Measurements from ENCODE around the gene F10.
"Not testable (repeated sequence)": the region's sequence is repeated elsewhere in the genome, so short reads cannot be mapped to it uniquely, and the experiment has no call there.

Gene F10

DNA sequence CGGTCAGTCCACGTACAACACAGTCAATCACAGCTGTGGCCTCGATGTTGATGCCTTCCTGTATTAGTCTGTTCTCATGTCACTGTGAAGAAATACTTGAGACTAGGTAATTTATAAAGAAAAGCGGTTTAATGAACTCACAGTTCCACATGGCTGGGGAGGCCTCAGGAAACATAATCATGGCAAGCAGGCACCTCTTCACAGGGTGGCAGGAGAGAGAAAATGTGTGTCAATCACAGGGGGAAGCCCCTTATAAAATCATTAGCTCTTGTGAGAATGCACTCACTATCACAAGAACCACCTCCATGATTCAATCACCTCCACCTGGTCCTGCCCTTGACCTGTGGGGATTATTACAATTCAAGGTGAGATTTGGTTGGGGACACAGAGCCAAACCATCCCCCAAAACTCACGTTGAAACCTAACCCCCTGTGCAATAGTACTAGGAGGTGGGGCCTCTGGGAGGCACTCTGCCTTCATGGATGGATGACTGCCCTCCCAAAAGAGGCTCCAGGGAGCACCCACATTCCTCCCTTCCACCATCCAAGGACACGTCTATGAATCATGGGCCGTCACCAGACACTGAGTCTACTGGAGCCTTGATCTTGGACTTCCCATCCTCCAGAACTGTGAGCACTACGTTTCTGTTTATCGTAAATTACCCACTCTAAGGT lies 33.5 kb downstream of the F10 start:
- DNase-seq, result no peak

DNA sequence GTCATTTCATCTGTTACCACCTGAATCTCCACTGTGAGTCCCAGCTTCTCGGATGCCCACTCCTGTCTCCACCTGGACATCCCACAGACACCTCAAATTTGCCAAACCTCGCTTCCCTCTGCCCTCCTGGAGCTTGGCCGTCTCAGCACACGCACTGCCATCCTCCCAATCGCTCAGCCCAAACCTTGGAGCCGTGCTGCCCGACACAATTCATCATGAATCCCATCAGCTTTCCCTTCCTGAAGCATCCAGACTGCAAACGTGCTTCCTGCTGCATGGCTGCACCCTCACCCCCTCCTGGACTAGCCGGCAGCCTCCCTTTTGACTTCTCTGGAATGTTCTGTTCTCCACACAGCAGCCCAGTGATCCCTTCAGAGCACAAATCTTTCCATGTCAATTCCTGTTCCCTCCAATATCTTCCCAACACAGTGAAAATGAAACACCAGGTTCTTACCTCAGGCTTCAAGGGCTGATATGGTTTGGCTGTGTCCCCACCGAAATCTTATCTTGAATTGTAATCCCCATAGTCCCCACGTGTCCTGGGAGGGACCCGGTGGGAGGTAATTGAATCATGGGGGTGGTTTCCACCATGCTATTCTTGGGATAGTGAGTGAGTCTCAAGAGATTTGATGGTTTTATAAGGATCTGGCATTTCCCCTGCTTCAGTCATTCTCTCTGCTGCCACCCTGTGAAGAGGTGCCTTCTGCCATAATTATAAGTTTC lies 34.8 kb downstream of the F10 start:
- DNase-seq, result no peak

DNA sequence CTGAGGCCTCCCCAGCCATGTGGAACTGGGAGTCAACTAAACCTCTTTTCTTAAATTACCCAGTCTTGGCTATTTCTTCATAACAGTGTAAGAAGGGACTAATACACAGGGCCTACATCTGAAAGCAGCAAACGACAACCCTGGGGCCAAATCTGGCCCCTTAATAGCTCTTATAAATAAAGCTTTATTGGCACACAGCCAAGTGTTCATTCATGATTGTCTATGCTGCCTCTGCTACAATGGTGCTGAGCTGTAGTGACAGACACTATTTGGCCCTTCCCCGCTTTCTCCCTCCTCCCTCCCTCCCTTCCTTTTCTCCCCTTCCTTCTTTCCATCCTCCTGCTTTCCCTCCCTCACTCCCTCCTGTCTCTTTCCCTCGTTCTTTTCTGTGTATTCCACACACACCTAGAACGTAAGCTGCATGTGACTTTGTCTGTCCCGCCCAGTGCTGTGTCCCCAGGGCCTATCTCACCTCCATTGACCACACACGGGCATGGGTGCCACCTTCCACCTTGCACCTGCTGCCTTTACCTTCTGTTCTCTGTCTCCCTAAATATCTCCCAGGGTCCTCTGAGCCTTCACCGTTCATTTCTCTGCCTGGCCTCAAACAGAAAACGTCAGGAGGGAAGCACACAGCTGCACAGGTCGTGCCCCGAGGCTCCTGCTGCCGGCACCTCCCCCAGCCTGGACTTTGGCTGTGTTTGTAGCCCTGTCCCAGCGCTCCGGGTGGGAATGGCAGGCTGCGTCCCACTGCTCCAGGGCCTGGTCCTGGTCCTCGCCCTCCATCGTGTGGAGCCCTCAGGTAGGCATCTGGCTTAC lies 35.5 kb downstream of the F10 start, which contains the start of gene PROZ:
TSS of gene PROZ (plus strand) at position 720 of the 819 bp plus-strand sequence. CDS start at position 733, 13 bp downstream.
- no peak for DNase-seq

DNA sequence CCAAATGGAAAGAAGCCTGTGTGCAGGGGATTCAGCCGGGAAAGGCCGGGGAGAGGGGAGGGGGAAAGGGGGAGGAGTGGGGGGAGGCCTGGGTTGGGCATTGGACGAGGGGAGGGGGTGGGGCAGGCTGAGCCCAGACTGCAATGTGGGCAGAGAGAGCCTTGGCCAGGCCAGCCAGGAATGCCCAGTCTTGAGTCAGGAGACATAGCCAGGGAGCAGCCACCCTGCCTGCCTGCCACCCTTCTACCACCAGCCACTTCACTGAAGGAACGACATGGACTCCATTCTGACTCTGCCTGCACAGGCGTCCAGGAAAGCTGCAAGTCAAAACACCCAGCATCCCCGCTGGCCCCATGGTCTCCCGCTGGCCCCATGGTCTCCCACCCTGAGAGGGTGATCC lies 36.3 kb downstream of the F10 start:
- DNase-seq, result no peak

DNA sequence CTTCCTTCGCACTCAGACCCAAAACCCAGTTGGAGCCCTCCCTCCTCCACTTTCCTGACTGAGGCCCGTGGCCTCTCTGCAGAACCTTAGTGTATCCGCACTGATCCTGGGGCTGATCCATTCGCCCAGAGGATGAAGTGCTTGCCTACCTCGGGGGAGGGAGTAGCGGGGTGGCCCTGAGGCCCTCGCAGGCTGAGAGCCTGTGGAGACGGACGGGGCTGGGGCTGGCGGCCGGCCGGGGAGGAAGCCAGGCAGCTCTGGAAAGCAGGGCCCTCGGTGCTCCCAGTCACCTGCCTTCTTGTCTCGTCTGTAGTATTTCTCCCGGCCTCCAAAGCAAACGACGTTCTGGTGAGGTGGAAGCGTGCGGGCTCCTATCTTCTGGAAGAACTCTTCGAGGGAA lies 37.1 kb downstream of the F10 start:
- no peak for DNase-seq

DNA sequence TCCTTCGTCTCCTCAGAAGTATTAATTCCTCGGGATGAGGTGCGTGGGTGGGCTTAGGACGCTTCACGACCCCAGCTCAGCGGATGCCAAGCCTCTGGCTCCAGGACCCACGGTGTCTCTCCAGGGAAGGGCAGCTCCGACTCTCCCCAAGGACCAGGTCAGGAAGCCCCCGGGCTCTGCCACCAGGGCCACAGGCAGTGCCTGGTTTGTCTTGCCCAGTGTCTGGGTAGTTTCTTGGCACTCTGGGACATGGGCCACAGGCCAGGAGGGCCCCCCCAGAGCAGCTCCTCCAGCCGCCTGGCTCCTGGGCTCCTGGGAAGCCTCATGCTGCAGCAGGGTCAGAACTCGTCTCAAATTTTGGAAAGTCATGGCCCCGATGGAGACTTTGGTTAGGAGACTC lies 38.4 kb downstream of the F10 start:
- no peak for DNase-seq

DNA sequence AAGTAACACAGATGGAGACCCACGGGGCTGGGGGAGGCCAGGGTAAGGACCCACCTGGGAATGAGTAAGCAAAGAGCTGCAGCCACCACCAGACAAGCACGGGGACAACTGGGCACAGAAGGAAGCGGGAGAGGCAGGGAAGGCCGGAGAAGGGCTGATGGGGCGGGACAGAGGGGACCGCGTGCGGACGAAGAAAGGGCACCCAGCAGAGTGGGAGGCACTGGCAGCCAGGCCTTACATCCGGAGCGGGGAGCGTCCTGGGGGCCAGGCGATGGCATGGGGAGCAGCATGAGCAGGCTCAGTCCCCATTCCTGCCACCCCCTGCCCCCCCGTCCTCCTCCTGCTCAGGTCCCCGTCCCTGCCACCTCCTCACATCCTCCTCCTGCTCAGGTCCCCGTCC lies 38.8 kb downstream of the F10 start:
- DNase-seq, result peak; percentile 15

DNA sequence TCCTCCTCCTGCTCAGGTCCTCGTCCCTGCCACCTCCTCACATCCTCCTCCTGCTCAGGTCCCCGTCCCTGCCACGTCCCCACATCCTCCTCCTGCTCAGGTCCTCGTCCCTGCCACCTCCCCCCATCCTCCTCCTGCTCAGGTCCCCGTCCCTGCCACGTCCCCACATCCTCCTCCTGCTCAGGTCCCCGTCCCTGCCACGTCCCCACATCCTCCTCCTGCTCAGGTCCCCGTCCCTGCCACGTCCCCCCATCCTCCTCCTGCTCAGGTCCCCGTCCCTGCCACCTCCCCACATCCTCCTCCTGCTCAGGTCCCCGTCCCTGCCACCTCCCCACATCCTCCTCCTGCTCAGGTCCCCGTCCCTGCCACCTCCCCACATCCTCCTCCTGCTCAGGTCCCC lies 39.4 kb downstream of the F10 start:
- not testable (repeated sequence) for DNase-seq

DNA sequence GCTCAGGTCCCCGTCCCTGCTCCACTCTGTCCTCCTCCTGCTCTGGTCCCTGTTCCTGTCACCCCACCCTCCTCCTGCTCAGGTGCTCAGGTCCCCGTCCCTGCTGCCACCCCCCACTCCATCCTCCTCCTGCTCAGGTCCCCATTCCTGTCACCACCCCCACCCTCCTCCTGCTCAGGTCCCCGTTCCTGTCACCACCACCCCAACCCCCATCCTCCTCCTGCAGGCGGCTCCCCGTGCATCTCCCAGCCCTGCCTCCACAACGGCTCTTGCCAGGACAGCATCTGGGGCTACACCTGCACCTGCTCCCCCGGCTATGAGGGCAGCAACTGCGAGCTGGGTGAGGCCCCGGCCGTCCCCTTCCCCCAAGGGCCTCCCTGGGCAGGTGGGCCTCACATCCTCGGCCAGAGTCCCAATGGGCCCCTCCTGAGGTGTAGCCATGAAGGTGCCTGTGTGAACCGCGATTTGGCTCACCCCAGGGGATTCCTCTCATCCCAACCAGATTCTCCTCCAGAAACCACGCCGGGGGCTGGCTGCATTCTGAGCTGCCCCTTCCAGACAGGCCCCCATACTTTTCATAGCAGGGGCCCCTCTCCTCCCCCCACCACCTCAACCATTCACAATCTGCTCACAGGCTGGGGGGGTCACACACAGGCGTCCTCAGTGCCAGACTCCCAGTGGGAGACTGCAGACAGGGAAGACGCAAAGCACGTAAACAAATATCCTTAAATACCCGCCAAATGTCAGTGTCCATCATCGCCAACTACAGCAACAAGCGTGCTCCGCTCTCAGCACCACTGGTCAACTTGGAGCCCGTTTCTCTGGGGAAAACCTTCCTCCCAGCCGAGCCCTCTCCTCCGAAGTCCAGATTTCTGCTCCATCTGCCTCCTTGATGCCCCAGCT lies 40.4 kb downstream of the F10 start:
- peak; percentile 12 for DNase-seq

DNA sequence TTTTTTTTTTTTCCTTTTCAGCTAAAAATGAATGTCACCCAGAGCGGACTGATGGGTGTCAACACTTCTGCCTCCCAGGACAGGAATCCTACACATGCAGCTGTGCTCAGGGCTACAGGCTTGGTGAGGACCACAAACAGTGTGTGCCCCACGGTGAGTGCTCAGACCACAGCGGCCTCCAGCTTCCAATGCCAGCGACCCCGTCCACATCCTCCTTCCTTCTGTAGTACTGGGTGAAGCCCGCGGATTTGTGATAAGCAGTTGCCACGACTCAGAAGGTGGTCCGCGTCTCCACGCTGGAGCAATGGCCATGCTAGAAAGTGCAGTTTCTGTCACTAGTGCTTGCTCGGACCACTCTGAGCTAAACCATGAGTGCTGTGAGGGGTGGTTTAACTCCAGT lies 41.9 kb downstream of the F10 start:
- DNase-seq, result no peak

DNA sequence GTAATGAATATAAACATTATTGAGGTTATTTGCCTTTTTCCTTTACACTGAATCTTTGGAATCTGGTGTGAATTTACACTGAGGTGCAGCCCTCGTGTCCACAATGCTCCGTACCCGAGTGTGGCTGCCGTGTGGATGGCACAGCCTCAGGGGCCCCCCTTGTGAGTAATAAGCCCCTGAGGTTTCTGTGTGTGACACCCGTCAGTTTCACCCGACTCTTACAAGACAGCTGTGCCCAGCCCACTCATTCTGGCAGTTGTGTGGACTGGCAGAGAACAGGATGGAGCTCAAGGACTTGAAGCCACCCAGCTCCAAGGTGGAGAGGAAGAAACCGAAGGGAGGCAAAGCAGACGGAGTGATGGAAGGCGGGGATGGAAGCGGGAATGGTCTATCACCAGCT lies 43.7 kb downstream of the F10 start:
- no peak for DNase-seq

DNA sequence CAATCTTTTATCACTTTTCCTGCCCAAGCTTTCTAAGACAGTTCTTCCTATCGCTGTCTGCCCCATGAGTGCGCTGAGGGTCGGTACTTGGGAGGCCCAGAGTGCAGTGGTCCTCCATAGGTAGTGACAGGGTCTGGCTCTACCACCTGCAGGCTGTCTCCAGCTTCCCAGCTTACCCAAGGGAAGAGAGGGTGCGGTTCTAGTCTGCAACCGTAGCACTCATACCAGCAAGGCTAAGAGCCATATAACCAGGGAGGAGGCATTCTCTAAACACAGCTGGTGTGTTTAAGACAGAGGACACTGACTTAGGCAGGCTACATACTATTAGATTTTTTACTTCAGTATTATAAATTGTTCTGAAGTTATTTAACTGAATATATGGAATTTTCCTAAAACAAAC lies 44.1 kb downstream of the F10 start:
- DNase-seq, result no peak

DNA sequence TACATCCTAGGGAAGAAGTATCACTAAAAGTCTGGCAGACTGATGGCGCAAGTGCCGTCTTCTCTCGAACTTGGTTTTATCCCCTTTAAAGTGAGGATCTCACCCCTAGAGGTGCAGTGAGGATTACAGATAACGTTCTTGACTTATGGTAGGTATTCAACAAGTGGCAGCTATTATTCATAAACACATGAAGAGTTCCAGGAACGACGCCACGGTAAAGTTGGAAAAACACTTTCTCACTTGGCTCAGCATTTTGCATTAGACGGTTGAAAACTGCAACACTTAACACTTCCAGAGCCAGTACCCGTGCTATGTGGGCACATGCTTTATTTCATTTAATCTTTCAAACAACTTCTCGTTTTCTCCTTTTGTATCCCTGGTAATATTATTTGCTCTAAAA lies 44.6 kb downstream of the F10 start:
- DNase-seq, result no peak

DNA sequence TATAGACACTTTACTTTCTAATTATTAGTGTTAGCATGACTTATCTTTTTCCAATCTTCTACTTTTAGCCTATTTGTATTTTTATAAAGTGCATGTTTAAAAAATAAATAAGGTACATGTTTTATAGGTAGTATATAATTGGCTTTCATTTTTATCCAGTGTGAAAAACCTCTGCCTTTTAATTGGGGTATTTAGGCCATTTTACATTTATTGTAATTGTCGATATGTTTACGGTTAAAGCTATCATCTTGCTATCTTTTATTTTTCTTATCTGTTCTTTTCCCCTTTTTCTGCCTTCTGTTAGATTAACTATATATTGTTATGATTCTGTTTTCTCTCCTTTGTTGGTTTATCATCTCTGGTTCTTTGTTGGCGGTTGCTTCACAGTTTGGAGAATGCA lies 45.0 kb downstream of the F10 start:
- no peak for DNase-seq

DNA sequence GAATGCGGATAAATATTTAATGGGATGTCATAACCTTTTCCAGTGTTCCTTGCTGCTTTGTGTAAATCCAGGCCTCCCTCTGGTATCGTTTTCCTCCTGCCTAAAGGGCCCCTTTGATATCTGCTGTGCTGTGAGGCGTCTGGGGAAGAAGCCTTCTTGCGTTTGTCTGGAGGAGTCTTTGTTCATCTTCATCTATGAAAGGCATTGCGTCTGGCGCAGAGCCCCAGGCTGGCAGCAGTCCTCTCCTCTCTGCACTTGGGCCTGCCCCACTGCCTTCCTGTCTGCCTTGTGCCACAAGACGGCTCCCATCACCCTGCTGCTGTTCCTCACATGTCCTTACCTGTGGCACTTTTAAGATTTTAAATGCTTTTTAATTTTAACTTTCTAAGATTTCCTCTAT lies 45.6 kb downstream of the F10 start:
- no peak for DNase-seq

DNA sequence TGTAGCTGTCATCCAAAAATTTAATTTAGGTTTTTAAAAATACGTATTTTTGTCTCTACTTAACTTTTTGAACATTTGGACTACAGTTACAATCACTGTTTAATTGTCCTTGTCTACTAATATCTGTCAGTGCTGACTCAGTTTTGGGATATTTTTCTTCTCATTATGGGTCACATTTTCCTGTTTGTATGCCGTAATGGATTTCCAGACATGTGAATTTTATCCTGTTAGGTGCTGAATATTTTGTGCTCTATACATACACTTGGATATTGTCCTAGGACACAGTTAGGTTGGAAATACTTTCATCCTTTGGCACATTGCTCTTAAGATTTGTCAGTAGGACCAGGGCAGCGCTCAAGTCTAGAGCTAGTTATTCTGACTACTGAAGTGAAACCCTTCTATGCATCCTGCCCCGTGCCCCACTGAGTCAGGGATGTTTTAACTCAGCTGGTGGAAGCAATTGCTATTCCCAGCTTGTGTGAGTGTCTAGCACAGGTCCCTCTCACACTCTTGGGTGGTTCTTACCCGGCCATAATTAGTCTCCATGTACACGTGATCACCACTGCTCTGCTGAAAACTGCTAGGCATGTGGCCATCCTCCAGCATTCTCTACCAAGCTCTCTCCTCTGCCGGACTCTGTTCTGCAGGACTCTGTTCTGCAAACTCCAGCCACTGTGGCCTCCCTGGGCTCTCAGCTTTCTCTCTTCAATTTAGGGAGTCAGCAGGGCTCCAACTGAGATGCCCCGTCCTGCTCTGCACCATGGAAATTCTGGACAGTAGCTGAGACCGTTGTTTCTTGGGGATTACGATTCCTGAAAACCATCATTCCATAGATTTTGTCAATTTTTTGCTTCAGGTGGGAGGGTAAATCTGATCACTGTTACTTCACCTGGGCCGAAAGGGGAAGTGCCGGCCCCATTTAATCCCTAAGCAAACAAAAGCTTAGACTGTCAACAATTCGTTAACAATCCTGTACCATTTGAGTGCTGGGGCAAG lies 47.0 kb downstream of the F10 start:
- DNase-seq, result no peak

DNA sequence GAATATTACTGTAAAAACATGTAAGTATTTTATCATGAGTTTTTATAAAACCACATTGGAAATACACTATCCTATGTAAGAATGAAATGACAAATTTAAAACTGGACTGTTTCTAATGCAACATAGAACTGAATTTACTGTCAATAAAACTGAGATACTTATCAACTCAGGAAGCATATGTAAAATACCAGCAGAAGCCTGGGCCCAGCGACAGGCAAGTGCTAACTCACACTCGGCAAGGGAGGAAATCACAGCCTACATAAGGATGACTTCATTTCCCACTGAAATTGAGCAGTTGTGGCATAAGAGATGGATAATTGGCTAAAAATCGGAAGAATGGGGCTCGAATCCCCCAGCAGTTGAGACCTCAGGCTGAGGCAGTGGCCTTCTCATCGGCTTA lies 47.9 kb downstream of the F10 start:
- no peak for DNase-seq

DNA sequence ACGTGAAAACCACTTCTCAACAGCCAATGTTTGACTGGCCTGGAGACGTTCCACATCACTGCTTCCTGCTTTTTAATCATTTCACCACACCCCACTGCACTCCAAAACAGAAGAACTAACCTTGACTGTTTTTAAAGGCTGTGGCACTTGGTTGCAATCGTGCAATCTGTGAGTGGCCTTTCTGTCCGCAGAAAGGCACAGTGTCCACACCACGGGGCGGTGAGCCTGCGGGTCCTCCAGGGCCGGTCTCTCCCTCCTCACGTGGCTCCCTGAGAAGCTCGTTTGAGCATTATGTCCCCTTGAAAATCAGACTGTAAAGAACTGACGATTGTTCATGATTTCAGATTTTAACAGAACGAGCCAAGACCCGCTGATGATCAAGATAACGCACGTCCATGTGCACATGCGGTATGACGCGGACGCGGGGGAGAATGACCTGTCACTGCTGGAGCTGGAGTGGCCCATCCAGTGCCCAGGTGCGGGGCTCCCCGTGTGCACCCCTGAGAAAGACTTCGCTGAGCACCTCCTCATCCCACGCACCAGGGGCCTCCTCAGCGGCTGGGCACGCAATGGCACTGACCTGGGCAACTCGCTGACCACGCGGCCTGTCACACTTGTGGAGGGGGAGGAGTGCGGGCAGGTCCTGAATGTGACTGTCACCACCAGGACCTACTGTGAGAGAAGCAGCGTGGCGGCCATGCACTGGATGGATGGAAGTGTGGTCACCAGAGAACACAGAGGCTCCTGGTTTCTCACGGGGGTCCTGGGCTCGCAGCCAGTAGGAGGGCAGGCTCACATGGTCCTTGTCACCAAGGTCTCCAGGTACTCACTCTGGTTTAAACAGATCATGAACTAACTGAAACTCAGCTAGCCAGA lies 48.9 kb downstream of the F10 start:
- no peak for DNase-seq

DNA sequence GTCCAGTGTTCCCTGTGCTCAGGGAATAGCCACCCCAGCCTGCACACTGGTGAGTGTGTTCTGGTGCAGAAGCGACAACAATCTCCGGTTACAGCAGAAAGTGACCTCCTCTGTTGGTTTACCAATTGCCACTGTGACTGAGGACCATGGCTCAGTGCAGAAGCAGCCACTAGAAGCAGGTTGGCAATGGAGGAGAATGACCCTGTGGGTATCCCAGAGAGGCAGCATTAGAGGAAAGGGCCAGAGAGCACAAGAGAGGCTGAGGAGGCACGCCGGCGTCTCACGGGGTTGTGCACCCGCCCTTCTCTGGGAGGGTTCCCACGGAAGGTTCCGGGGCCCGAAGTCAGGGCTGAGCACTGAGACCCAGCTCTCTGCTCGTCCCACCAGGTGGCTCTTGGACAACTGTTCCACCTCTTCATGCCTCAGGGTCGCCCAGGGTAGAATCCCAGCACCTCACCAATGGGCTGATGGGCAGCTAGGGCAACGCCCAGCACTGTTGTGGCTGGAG lies 49.9 kb downstream of the F10 start:
- DNase-seq, result no peak

DNA sequence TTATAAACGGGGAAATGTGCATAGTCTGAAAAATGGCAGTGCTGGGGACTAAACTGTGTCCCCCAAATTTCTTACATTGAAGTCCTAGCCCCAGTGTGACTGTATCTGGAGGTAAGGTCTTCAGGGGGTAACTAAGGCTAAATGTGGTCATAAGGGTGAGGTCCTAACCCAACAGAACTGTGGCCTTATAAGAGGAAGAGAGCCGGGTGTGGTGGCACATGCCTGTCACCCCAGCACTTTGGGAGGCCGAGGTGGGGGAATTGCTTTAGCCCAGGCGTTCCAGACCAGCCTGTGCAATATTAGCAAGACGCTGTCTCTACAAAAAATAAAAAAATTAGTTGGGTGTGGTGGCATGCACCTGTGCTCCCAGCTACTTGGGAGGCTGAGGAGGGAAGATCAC lies 53.7 kb downstream of the F10 start:
- peak; percentile 52 for DNase-seq
